ENCODE measurements around the gene GP1BB. TPM values are rescaled to one million over a fixed set of nuclear protein-coding genes. Genes with fewer than 3 reads are reported as not detected.

The GP1BB gene
- polyA plus RNA-seq, 1 donor = 2.9 TPM

DNA sequence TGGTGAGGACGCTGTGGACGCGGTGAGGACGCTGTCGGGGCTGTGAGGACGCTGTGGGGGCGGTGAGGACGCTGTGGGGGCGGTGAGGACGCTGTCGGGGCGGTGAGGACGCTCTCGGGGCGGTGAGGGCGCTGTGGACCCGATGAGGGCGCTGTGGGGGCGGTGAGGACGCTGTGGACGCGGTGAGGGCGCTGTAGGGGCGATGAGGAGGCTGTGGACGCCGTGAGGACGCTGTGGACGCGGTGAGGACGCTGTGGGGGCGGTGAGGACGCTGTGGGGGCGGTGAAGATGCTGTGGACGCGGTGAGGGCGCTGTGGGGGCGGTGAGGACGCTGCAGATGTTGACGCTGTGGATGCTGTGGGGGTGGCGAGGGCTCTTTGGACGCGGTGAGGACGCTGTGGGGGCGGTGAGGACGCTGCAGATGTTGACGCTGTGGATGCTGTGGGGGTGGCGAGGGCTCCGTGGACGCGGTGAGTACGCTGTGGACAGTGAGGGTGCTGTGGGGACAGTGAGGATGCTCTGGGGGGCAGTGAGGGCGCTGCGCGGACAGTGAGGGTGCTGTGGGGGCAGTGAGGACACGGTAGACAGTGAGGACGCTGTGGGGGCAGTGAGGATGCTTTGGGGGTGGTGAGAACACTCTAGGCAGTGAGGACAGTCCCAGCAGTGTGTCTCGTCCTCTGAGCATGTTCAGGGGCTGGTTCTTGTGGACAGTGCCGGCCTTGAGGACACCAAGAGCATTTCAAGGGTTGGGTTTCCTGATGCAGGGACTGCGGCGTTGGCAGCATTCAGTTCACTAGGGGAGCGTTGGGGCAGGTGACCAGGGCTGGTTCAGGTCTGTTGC lies 4.2 kb downstream of the GP1BB start:
- DNase-seq = no peak

GRCh38 chr22:19728271-19728670 lies 4.9 kb downstream of the GP1BB start:
- DNase-seq = no peak

GRCh38 chr22:19728836-19729235 lies 5.5 kb downstream of the GP1BB start:
- DNase-seq = no peak

DNA sequence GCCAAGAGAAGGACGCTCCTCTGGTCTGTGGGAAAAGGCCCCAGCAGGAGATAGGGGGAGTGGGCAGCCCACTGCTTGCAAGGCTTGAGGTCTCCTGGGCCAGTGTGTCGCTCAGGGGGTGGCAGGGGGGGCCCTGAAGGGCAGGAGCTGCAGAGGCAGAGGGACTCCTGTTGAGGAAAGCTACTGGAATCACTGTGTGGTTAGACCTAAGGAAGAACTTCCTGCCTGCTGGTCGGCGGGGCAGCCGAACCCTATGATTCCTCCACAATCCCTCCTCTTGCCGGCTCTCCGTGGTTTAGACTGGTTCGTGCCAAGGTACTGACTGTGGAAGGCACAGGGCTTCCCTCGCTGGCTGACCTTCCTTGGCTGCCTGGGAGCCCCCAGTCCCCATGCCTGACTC lies 6.2 kb downstream of the GP1BB start:
- no peak for DNase-seq

DNA sequence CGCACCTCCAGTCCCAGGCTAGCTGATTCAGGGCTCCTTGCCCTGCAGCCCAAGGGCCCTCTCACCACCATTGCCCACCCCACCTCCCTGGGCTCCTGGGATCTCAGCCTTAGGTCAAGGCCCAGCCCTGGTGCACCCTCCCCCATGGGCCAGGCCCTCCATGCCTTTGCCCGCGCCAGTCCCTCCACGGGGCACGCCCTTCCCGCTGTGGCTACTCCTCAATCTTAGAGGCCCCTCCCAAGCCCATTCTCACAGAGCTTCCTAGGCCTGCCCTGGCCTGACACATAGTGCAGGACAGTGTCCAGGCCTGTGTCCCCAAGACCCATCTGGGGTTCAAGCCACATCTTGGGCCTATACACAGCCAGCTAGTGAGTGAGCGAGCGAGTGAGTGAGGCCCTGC lies 6.9 kb downstream of the GP1BB start:
- no peak for DNase-seq

DNA sequence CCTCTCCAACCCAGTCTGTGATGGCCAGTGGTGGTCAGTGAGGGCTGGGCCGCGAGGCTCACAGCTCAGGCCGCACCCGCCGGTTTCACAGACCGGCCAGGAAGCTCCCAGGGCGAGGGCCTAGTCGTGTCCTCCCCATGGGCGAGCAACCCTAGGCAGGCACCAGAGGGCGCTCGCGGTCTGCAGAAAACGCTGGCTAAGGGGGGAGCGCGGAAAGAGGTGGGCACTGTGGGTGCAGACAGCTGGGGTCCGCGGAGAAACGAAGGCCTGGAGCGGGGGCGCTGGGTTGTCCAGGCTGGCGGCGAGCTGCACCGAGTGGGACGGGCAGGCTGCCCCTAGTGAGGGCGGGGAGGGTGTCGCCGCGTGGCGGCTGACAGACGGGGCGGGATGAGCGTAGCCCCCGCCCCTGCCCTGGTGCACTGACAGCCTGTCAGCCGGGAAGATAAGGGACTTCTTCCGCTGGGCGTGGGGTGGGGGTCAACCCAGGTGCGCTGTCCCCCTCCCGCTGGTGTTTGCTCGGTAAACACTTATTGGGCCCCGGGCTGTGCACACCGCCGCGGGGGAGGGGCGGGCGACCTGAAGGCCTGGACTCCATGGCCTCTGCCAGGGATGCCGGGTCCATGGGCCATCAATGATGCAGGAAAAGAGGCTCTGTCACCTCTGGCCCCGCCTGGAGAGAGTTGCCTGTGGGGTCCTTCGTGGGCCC lies 7.5 kb downstream of the GP1BB start:
- DNase-seq = peak; percentile 81

DNA sequence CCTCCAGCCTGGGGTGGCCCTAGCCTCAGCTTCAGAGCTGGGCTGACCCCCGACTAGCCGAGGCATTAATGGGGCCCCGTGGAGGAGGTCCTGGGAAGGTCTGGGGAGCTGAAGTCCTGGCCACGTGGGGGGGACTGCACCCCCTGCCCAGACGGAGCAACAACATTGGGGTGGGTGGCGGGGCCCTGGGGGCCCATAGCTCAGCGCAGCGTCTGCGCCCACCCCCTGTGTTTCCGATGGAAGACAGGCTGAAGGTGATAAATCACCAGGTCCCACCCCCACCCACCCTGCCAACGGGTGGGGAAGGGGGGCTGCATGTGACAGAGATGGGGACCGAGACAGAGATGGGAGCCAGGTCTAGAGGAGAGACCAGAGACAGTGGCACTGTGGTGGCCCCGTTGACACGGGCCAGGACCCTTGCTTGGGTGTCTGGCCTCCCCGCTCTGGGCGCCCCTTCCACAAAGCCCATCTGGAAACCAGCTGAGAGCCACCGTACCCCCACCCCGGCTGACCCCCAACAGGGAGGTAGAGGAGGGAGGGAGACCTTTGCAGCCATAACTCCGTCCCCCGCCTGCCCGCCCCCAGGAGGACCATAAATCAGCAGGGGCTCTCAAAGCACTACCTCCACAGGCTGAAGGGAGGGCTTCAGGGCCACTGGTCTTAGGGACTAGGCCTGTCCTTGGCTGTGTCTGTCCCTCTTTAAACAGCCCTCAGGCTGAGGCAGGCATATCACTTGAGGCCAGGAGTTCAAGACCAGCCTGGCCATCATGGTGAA lies 8.2 kb downstream of the GP1BB start:
- DNase-seq = no peak

- DNase-seq = no peak
These were observed 9.2 kb downstream of the GP1BB start for GRCh38 chr22:19732403-19733113.

- no peak for DNase-seq
These were observed 10.4 kb downstream of the GP1BB start for GRCh38 chr22:19733755-19734154.

- no peak for DNase-seq
These were observed 10.8 kb downstream of the GP1BB start for GRCh38 chr22:19734163-19734562.

GRCh38 chr22:19734837-19735382 lies 11.6 kb downstream of the GP1BB start:
- DNase-seq = no peak

DNA sequence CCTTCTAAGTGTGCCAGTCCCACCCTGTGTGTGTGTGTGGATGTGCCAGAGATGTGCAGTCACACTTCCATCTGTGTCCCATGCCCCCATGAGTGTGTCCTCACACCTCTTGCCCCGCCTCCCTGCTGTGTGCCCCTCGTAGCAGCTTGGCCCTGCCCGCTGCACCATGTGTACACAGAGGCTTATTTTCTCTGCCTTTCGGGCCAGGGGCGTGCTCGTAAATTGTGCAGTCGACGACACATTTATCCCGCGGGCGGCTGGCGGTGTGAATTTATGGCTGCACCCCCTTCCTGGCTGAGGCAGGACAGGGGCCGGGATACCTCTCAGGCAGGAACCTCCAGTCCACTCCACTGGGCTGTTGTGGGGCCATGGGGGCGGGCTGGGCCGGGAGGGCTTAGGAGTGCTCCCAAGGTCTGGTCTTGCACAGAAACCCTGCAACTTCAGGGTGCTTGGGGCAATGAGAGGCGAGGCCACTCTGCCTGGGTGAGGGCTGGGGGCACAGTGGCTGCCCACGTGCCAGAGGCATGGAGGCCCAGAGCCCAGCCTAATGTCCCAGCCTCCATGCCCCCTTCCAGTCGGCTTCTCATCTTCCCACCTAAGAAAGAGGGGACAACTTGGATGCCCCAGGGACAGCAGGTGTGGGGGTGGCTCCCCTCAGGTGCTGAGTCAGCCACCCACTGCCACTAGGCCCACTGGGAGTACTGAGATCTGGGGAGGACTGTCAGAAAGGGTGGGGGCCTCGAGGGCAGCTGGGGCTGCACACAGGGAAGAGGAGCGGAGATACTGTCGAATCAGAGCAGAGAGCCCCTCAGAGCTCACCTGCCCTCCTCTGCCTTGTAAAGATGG lies 12.5 kb downstream of the GP1BB start:
- no peak for DNase-seq

- no peak for DNase-seq
These were observed 14.7 kb downstream of the GP1BB start for GRCh38 chr22:19737846-19738663.

GRCh38 chr22:19738664-19739447 lies 15.5 kb downstream of the GP1BB start:
- no peak for DNase-seq

DNA sequence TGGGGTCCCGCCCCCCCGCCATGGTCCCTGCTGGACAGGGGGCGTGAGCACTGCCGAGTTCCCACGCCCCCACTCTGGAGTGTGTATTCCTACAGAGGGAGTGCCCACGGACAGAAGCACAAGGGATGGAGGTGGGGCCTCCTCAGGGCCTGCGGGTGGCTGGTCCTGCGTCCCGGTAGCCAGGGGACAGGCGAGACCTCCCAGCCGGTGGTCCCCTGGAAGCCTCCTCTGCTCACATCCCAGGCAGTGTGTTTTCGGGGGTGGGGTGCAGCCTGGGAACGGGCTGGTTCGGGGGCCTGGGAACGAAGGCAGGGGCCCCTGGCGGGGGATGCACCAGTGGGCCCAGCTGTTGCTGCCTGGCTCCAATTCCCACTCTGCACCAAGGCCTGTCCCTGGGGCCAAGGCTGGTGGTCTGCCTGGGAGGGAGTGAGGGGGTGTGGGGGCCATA lies 16.1 kb downstream of the GP1BB start:
- DNase-seq = no peak

DNA sequence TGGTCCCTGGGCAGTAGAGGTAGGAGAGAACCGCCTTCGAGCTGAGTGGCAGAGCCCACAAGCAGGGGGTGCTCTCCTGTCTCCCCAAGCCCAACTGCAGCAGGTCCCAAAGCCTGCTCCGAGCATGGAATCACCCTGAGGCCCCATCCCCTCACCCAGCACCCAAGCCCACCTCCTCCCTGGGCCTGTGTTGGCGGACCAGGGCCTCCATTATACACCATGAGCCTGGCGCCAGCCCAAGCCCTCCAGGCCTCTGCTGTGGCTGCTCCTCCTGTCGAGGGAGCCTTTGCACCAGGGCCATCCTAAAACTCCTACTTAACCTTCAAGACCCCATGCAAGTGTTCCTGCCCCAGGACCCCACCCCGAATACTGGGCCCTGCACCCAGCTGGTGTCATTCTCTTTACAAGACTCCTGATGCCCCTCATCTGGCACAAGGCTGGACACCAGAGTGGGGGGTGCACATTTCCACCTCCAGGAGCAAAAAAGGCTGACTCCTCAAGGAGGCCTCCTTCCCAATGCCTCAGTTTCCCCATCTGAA lies 16.6 kb downstream of the GP1BB start:
- no peak for DNase-seq

DNA sequence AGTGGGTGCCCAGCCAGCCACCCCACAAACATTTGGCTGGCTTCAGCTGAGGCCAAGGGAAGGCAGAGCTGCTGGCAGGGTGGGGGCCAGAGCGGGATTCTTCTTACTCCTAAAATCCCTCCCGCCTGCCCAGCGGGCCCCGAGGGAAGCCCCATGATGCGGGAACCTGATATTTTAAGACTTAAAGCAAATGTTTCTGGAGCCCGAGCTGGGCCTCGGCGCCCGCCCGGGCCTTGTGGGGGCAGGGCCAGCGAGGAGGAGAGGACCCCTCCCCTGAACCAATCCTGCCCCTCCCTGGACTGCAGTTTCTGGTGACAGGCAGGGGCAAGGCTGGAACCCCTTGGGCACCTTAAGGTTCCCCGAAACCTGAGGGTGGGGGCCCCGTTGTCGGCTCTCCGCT lies 17.2 kb downstream of the GP1BB start:
- DNase-seq = no peak

- no peak for DNase-seq
These were observed 17.7 kb downstream of the GP1BB start for GRCh38 chr22:19741053-19741452.

Data from left kidney (tissue), 2 donors.